ENCODE data around the gene RMC1. TPM values are rescaled to one million over a fixed set of nuclear protein-coding genes. Genes with fewer than 3 reads are reported as not detected.

The RMC1 gene
- total RNA-seq (2022; extraction: Qiagen RNA extraction): 13.1 to 20.3 TPM (median 18.0 TPM) in 5 replicates

GRCh38 chr18:23503038-23503962, at the start of gene RMC1:
Gene RMC1, plus strand, starts transcription at chr18:23503511. Its CDS starts 108 bp downstream, at chr18:23503619.

Other genes starting within 250 kb of the RMC1 start
- gene RIOK3, start 50.2 kb upstream of the RMC1 start, total RNA-seq (2022; extraction: Qiagen RNA extraction): 24.4 to 42.1 TPM (median 33.0 TPM) in 5 replicates
- 87.2 to 134 TPM (median 119 TPM) in 5 replicates for gene NPC1, start 83.0 kb downstream of the RMC1 start, total RNA-seq (2022; extraction: Qiagen RNA extraction)
- 11.8 to 20.6 TPM (median 17.8 TPM) in 5 replicates for gene ANKRD29, start 159.4 kb downstream of the RMC1 start, total RNA-seq (2022; extraction: Qiagen RNA extraction)
- 45.2 to 74.1 TPM (median 63.0 TPM) in 5 replicates for gene LAMA3, start 185.9 kb downstream of the RMC1 start, total RNA-seq (2022; extraction: Qiagen RNA extraction)